GM23338 (cell line): Measurements from ENCODE around the gene RBM34. TPM values are rescaled to one million over a fixed set of nuclear protein-coding genes. Genes with fewer than 3 reads are reported as not detected.

ENCODE experiments used
- ATAC-seq: fragments of 200-7000 bp; cut with Tn5 transposase; 3 replicates; pipeline ENCODE4 v1.9.1; 2020
- DNase-seq: peaks from one replicate; pipeline ENCODE4 v3.0.0-alpha.2; 2015; ENCODE audit warnings: low spot score
- H2AFZ ChIP-seq: fragments of 200-600 bp; sonication (generic); 2 replicates; pipeline ENCODE4 v1.8.0; 2016; ENCODE audit warnings: antibody characterized with exemption, mild to moderate bottlenecking, moderate library complexity
- H3F3A ChIP-seq: fragments of 200-600 bp; sonication (generic); replicated peaks from 2 replicates; pipeline ENCODE4 v1.8.0; 2017; ENCODE audit warnings: antibody characterized with exemption, mixed run types, low read depth
- H3K27ac ChIP-seq: fragments of 200-600 bp; sonication (generic); 2 replicates; pipeline ENCODE4 v1.6.1; 2016; ENCODE audit warnings: low read depth
- H3K27me3 ChIP-seq: fragments of 200-600 bp; sonication (generic); 2 replicates; pipeline ENCODE4 v1.8.0; 2016; ENCODE audit warnings: mild to moderate bottlenecking, mixed run types, moderate library complexity; ENCODE audit not compliant: insufficient read depth
- H3K36me3 ChIP-seq: fragments of 200-600 bp; sonication (generic); 2 replicates; pipeline ENCODE4 v1.8.0; 2016; ENCODE audit warnings: mild to moderate bottlenecking; ENCODE audit not compliant: insufficient read depth
- H3K4me1 ChIP-seq: fragments of 200-600 bp; sonication (generic); 2 replicates; pipeline ENCODE4 v1.8.0; 2016; ENCODE audit warnings: mild to moderate bottlenecking, moderate library complexity; ENCODE audit not compliant: insufficient read depth
- H3K4me2 ChIP-seq: fragments of 200-600 bp; sonication (generic); 2 replicates; pipeline ENCODE4 v1.7.1; 2017; ENCODE audit warnings: mixed run types
- H3K4me3 ChIP-seq: fragments of 200-600 bp; sonication (generic); 2 replicates; pipeline ENCODE4 v1.6.1; 2016; ENCODE audit warnings: mixed run types
- H3K79me2 ChIP-seq: fragments of 200-600 bp; sonication (generic); replicated peaks from 2 replicates; pipeline ENCODE4 v1.8.0; 2017; ENCODE audit warnings: mild to moderate bottlenecking; ENCODE audit not compliant: insufficient read depth
- H3K9me2 ChIP-seq: fragments of 200-600 bp; sonication (generic); 2 replicates; pipeline ENCODE4 v1.8.0; 2017; ENCODE audit not compliant: insufficient read depth
- H4K20me1 ChIP-seq: fragments of 200-600 bp; sonication (generic); replicated peaks from 2 replicates; pipeline ENCODE4 v1.8.0; 2017; ENCODE audit warnings: mild to moderate bottlenecking; ENCODE audit not compliant: insufficient read depth
- H3K27ac Mint-ChIP-seq: 2 replicates; pipeline ENCODE4 v1.8.0; 2020; ENCODE audit warnings: inconsistent platforms, mild to moderate bottlenecking, moderate library complexity, mixed read lengths
- H3K27me3 Mint-ChIP-seq: 3 replicates; pipeline ENCODE4 v1.8.0; 2022; ENCODE audit warnings: low read depth, mild to moderate bottlenecking, moderate library complexity, mixed read lengths, inconsistent platforms; ENCODE audit not compliant: insufficient read depth, poor library complexity
- H3K36me3 Mint-ChIP-seq: 3 replicates; pipeline ENCODE4 v1.8.0; 2021; ENCODE audit warnings: low read depth, mild to moderate bottlenecking, inconsistent platforms, moderate library complexity, mixed read lengths
- H3K4me1 Mint-ChIP-seq: 3 replicates; pipeline ENCODE4 v1.8.0; 2020; ENCODE audit warnings: mild to moderate bottlenecking, inconsistent platforms, mixed read lengths
- H3K4me3 Mint-ChIP-seq: 3 replicates; pipeline ENCODE4 v1.8.0; 2021; ENCODE audit warnings: moderate library complexity, mild to moderate bottlenecking, inconsistent platforms, mixed read lengths
- H3K9me3 Mint-ChIP-seq: 3 replicates; pipeline ENCODE4 v1.8.0; 2020; ENCODE audit warnings: moderate library complexity, mild to moderate bottlenecking, inconsistent platforms, mixed read lengths
- CREB1 ChIP-seq: fragments of 250-450 bp; sonication (Bioruptor Pico); IDR thresholded peaks from 2 replicates; pipeline ENCODE4 v1.5.0; 2020; ENCODE audit warnings: low read depth, mild to moderate bottlenecking, moderate library complexity
- CTCF ChIP-seq, 2 experiments: fragments of 200-600 bp in 1 of 2; sonication (generic) in 1 of 2; conservative IDR thresholded peaks; 2 replicates each; pipeline versions ENCODE4 v1.5.1 to v1.6.1; 2016 to 2017; ENCODE audit warnings: antibody characterized with exemption in 2 of 2, low read depth in 2 of 2, mild to moderate bottlenecking in 2 of 2, moderate library complexity in 1 of 2
- EZH2 ChIP-seq: fragments of 200-600 bp; sonication (generic); IDR thresholded peaks from one replicate; pipeline ENCODE4 v1.8.0; 2017; ENCODE audit warnings: antibody characterized with exemption, mild to moderate bottlenecking, low read depth; ENCODE audit not compliant: unreplicated experiment
- EZH2phosphoT487 ChIP-seq: fragments of 200-600 bp; sonication (generic); IDR thresholded peaks from one replicate; pipeline ENCODE4 v1.8.1; 2018; ENCODE audit warnings: antibody characterized with exemption; ENCODE audit not compliant: unreplicated experiment
- JUNB ChIP-seq: IDR thresholded peaks from one replicate; pipeline ENCODE4 v1.6.1; 2016; ENCODE audit warnings: antibody characterized with exemption; ENCODE audit not compliant: unreplicated experiment
- POLR2AphosphoS5 ChIP-seq: IDR thresholded peaks from 2 replicates; pipeline ENCODE4 v1.6.1; 2016; ENCODE audit warnings: antibody characterized with exemption, low read depth
- STAT1 ChIP-seq: IDR thresholded peaks from one replicate; pipeline ENCODE4 v1.6.1; 2016; ENCODE audit warnings: antibody characterized with exemption; ENCODE audit not compliant: unreplicated experiment
- ZNF114 ChIP-seq: fragments of 250-450 bp; sonication (Bioruptor Pico); IDR thresholded peaks from 2 replicates; pipeline ENCODE4 v1.5.0; 2020; ENCODE audit warnings: mild to moderate bottlenecking, moderate library complexity
- ZNF331 ChIP-seq: fragments of 250-450 bp; sonication (Bioruptor Pico); IDR thresholded peaks from 2 replicates; pipeline ENCODE4 v1.5.0; 2020; ENCODE audit warnings: low read depth, mild to moderate bottlenecking, moderate library complexity
- polyA plus RNA-seq: library from polyadenylated mRNA; unstranded; fragments of >200 nt; fragmentation: Nextera tagmentation; extraction: Ambion mirVana; gene quantifications from 2 replicates; pipeline ENCODE4 v1.2.1, GENCODE V29; 2016
- total RNA-seq: library from RNA; depleted of rRNA; stranded (reverse); fragments of >200 nt; shearing (Covaris generic); gene quantifications from 2 replicates; pipeline ENCODE4 v1.2.3, GENCODE V29; 2014
- TF ChIP-seq, protein P1 (sequence below): IDR thresholded peaks from one replicate; pipeline ENCODE4 v1.6.1; 2018; ENCODE audit warnings: antibody characterized with exemption; ENCODE audit not compliant: unreplicated experiment
- TF ChIP-seq, protein P2 (sequence below): IDR thresholded peaks from 2 replicates; pipeline ENCODE4 v1.6.1; 2016; ENCODE audit warnings: antibody characterized with exemption

Gene RBM34
- total and polyA plus RNA-seq, 2 experiments from 2014 or later, result 51.8 to 177 TPM

- Histone ChIP-seq H3K4me3 (no peak overlapping the region), H3K79me2 (no peaks in the 10 kb centered on the region), H3K27ac (no peak overlapping the region; the same call in 1 of the 2 replicates), H3K4me1 (no peaks in the 10 kb centered on the region), H4K20me1 (0 out of 2 replicates have a peak, but pooled peaks cover 3% of the 10 kb centered on the region), H3K36me3 (peaks cover 31% of the 10 kb centered on the region), H3F3A (no peaks in the 10 kb centered on the region), H2AFZ (no peak overlapping the region), H3K9me2 (no peaks in the 10 kb centered on the region), H3K27me3 (no peaks in the 10 kb centered on the region), H3K4me2 (no peak overlapping the region)
- peaks cover 33% of the 10 kb centered on the region for H3K36me3 Mint-ChIP-seq
- no peaks in the 10 kb centered on the region for H3K9me3 Mint-ChIP-seq
- 0 out of 3 replicates have a peak, but pooled peaks cover 5% of the 10 kb centered on the region for H3K4me1 Mint-ChIP-seq
- no peak for TF ChIP-seq EZH2phosphoT487
- no peak for TF ChIP-seq CREB1
- no peak for TF ChIP-seq STAT1
- TF ChIP-seq CTCF (conservative IDR thresholded peaks at IDR 0.05; ENCODE audit: low read depth in 2 of 2), result no peak
- no peak for TF ChIP-seq ZNF331 (CRISPR knock-in tag)
- no peak for TF ChIP-seq ZNF114 (CRISPR knock-in tag)
- TF ChIP-seq EZH2, result no peak
- TF ChIP-seq, protein P1, sequence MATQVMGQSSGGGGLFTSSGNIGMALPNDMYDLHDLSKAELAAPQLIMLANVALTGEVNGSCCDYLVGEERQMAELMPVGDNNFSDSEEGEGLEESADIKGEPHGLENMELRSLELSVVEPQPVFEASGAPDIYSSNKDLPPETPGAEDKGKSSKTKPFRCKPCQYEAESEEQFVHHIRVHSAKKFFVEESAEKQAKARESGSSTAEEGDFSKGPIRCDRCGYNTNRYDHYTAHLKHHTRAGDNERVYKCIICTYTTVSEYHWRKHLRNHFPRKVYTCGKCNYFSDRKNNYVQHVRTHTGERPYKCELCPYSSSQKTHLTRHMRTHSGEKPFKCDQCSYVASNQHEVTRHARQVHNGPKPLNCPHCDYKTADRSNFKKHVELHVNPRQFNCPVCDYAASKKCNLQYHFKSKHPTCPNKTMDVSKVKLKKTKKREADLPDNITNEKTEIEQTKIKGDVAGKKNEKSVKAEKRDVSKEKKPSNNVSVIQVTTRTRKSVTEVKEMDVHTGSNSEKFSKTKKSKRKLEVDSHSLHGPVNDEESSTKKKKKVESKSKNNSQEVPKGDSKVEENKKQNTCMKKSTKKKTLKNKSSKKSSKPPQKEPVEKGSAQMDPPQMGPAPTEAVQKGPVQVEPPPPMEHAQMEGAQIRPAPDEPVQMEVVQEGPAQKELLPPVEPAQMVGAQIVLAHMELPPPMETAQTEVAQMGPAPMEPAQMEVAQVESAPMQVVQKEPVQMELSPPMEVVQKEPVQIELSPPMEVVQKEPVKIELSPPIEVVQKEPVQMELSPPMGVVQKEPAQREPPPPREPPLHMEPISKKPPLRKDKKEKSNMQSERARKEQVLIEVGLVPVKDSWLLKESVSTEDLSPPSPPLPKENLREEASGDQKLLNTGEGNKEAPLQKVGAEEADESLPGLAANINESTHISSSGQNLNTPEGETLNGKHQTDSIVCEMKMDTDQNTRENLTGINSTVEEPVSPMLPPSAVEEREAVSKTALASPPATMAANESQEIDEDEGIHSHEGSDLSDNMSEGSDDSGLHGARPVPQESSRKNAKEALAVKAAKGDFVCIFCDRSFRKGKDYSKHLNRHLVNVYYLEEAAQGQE, result no peak
- no peak for TF ChIP-seq JUNB
- TF ChIP-seq, protein P2, sequence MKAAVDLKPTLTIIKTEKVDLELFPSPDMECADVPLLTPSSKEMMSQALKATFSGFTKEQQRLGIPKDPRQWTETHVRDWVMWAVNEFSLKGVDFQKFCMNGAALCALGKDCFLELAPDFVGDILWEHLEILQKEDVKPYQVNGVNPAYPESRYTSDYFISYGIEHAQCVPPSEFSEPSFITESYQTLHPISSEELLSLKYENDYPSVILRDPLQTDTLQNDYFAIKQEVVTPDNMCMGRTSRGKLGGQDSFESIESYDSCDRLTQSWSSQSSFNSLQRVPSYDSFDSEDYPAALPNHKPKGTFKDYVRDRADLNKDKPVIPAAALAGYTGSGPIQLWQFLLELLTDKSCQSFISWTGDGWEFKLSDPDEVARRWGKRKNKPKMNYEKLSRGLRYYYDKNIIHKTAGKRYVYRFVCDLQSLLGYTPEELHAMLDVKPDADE, result no peak
- TF ChIP-seq POLR2AphosphoS5, result no peak
- DNase-seq (no peak), ATAC-seq (no peak)
- no peak overlapping the region for H3K27ac Mint-ChIP-seq
- H3K4me3 Mint-ChIP-seq, result no peak overlapping the region
- H3K27me3 Mint-ChIP-seq, result peaks cover 8% of the 10 kb centered on the region
These were observed 19.9 kb upstream of the RBM34 start for GRCh38 chr1:235180916-235181460.
